Measurements from ENCODE around the gene KNG1. TPM values are rescaled to one million over a fixed set of nuclear protein-coding genes. Genes with fewer than 3 reads are reported as not detected.
"Not testable (repeated sequence)": the region's sequence is repeated elsewhere in the genome, so short reads cannot be mapped to it uniquely, and the experiment has no call there.

Gene KNG1
- total RNA-seq, 2 donors from 2014 or later: not detected

DNA sequence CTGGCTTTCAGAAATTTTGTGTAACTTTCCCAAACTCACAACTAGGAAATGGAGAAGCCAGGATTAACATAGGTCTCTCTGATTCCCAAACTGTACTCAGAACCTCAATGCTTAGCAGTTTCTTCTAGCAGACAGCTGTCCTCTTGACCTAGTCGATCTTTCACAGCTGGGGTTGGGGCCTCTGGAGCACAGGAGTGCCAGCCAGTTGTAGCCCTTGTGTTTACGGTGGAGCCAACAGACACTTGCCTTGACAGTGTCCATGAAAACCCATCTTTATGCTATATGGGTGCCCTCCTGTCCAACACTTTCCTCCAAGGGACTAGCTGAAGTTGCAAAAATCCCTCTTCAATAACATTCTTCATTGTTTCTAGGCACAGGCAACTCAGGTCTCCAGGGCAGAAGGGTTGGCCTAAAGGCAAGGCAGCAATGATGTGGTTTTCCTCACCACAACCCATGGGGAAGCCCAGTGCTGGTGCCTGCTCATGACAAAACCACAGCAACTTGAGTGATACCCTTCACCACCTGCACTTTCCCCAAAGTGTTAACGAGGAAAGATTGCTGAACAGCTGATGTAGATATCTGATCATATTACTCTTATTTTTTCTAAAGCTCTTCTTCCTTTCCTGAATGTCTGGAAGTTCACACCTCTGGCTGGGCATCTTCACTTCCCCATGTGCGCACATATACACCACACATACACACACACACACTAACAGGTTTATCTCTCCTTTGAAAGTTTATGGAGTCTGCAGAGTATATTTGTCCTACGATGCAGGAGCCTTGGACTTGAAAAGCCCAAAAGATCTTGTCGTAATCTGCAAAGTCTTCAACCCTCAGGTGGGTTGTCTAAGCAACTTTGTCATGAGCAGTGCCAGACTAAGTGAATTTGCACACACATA lies 11.0 kb upstream of the KNG1 start:
- Histone ChIP-seq H3K36me3 (ENCODE audit: control insufficient read depth, insufficient read depth, low read length) (no peaks in the 10 kb centered on the region), H3K27ac (ENCODE audit: low read depth, low read length) (no peak overlapping the region), H3K27me3 (ENCODE audit: control insufficient read depth, insufficient read depth, low read length, poor library complexity, severe bottlenecking) (no peaks in the 10 kb centered on the region), H3K4me3 (ENCODE audit: low read length) (no peak overlapping the region), H3K9me3 (ENCODE audit: control insufficient read depth, low read length) (no peaks in the 10 kb centered on the region), H3K9ac (ENCODE audit: extremely low read depth, low read length, poor library complexity, severe bottlenecking) (no peak overlapping the region), H3K4me1 (ENCODE audit: control insufficient read depth, insufficient read depth, low read length) (no peaks in the 10 kb centered on the region)
- TF ChIP-seq, protein P1, sequence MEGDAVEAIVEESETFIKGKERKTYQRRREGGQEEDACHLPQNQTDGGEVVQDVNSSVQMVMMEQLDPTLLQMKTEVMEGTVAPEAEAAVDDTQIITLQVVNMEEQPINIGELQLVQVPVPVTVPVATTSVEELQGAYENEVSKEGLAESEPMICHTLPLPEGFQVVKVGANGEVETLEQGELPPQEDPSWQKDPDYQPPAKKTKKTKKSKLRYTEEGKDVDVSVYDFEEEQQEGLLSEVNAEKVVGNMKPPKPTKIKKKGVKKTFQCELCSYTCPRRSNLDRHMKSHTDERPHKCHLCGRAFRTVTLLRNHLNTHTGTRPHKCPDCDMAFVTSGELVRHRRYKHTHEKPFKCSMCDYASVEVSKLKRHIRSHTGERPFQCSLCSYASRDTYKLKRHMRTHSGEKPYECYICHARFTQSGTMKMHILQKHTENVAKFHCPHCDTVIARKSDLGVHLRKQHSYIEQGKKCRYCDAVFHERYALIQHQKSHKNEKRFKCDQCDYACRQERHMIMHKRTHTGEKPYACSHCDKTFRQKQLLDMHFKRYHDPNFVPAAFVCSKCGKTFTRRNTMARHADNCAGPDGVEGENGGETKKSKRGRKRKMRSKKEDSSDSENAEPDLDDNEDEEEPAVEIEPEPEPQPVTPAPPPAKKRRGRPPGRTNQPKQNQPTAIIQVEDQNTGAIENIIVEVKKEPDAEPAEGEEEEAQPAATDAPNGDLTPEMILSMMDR (conservative IDR thresholded peaks at IDR 0.05): no peak
- H3K27ac Mint-ChIP-seq: no peak overlapping the region
- H3K27me3 Mint-ChIP-seq (ENCODE audit: insufficient read depth): peaks cover 4% of the 10 kb centered on the region
- no peaks in the 10 kb centered on the region for H3K9me3 Mint-ChIP-seq
- no peak overlapping the region for H3K4me3 Mint-ChIP-seq
- 89 to 96% methylated on average over 5 to 6 of the region's 6 CpGs for WGBS, 2 experiments (ENCODE audit: insufficient coverage in 1 of 2, insufficient read length in 1 of 2)
- DNase-seq: no peak
- no peaks in the 10 kb centered on the region for H3K36me3 Mint-ChIP-seq (ENCODE audit: low read depth)
- H3K4me1 Mint-ChIP-seq: no peaks in the 10 kb centered on the region

- H3K27me3 ChIP-seq (ENCODE audit: control insufficient read depth, insufficient read depth, low read length, poor library complexity, severe bottlenecking): no peaks in the 10 kb centered on the region
- Mint-ChIP-seq H3K4me3 (no peak overlapping the region), H3K27ac (no peak overlapping the region), H3K4me1 (no peaks in the 10 kb centered on the region), H3K9me3 (no peaks in the 10 kb centered on the region), H3K36me3 (ENCODE audit: low read depth) (no peaks in the 10 kb centered on the region), H3K27me3 (ENCODE audit: insufficient read depth) (peaks cover 3% of the 10 kb centered on the region)
- TF ChIP-seq, protein P1 (conservative IDR thresholded peaks at IDR 0.05): no peak
- WGBS, 2 experiments (ENCODE audit: insufficient coverage in 1 of 2, insufficient read length in 1 of 2): 93 to 98% methylated on average over 5 to 6 of the region's 6 CpGs
- no peaks in the 10 kb centered on the region for H3K9me3 ChIP-seq (ENCODE audit: control insufficient read depth, low read length)
- no peaks in the 10 kb centered on the region for H3K4me1 ChIP-seq (ENCODE audit: control insufficient read depth, insufficient read depth, low read length)
- DNase-seq: no peak
- H3K9ac ChIP-seq (ENCODE audit: extremely low read depth, low read length, poor library complexity, severe bottlenecking): no peak overlapping the region
- no peaks in the 10 kb centered on the region for H3K36me3 ChIP-seq (ENCODE audit: control insufficient read depth, insufficient read depth, low read length)
- H3K4me3 ChIP-seq (ENCODE audit: low read length): no peak overlapping the region
- no peak overlapping the region for H3K27ac ChIP-seq (ENCODE audit: low read depth, low read length)
These were observed 8.0 kb upstream of the KNG1 start for GRCh38 chr3:186708983-186709679.

GRCh38 chr3:186710694-186711093 lies 6.5 kb upstream of the KNG1 start:
- not testable (repeated sequence) for H3K27ac ChIP-seq (ENCODE audit: low read depth, low read length); DNase-seq; H3K36me3 ChIP-seq (ENCODE audit: control insufficient read depth, insufficient read depth, low read length); H3K4me3 ChIP-seq (ENCODE audit: low read length); H3K9me3 ChIP-seq (ENCODE audit: control insufficient read depth, low read length); H3K27me3 ChIP-seq (ENCODE audit: control insufficient read depth, insufficient read depth, low read length, poor library complexity, severe bottlenecking); H3K27ac Mint-ChIP-seq; H3K4me1 ChIP-seq (ENCODE audit: control insufficient read depth, insufficient read depth, low read length); H3K27me3 Mint-ChIP-seq (ENCODE audit: insufficient read depth); H3K9me3 Mint-ChIP-seq; H3K36me3 Mint-ChIP-seq (ENCODE audit: low read depth); H3K4me3 Mint-ChIP-seq; H3K4me1 Mint-ChIP-seq; H3K9ac ChIP-seq (ENCODE audit: extremely low read depth, low read length, poor library complexity, severe bottlenecking)
- WGBS, 2 experiments (ENCODE audit: insufficient coverage in 1 of 2, insufficient read length in 1 of 2): 67 to 83% methylated on average over 4 of the region's 4 CpGs
